AG09309 (cell line): Measurements from ENCODE around the gene SLC52A3.
"Not testable (repeated sequence)": the region's sequence is repeated elsewhere in the genome, so short reads cannot be mapped to it uniquely, and the experiment has no call there.

Experiments used
- DNase-seq: peaks from one replicate; pipeline ENCODE4 v3.0.0-alpha.2; 2010; ENCODE audit warnings: low read depth
- H3K4me3 ChIP-seq: 2 replicates; pipeline ENCODE4 v1.5.1; 2011; ENCODE audit warnings: mild to moderate bottlenecking, low read depth, low read length, moderate library complexity; ENCODE audit not compliant: control insufficient read depth
- TF ChIP-seq, protein P1 (sequence below): IDR thresholded peaks from 2 replicates; pipeline ENCODE4 v1.5.1; 2011; ENCODE audit warnings: mild to moderate bottlenecking, low read depth, low read length, inconsistent platforms; ENCODE audit not compliant: insufficient read depth, control insufficient read depth; ENCODE audit errors: missing control alignments

Gene SLC52A3

DNA sequence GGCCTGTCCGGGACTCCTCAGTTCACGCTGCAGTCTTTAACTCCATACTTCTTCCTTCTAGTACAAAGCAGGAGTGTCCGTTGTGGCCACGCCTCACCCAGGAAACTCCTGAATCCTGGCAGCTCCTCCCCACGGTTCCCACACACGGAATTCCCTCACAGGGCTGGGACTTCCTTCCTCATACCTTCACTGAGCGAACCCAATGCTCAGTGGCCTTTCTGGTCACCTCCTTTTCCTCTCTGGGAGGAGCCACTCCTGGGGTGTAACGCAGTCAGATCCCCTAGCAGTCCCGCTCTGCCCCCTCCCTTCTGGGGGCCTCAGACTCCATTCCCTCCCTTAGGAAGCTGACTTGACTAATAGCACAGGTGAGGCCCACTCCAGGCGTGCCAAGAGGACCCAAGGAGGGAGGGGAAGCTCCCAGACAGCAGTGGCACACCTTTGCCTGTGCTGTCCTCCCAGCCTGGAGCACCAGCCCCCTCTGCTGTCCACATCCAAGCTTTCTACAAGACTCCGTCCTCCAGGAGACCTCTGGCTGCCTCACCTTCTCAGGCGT, at the start of gene SLC52A3:
SLC52A3 (minus strand) TSS at position 75 of the 553 bp plus-strand sequence. CDS start 2,726 bp downstream, outside the sequence.
- no peak within 1 kb of the TSS for H3K4me3 ChIP-seq
- TF ChIP-seq, protein P1, sequence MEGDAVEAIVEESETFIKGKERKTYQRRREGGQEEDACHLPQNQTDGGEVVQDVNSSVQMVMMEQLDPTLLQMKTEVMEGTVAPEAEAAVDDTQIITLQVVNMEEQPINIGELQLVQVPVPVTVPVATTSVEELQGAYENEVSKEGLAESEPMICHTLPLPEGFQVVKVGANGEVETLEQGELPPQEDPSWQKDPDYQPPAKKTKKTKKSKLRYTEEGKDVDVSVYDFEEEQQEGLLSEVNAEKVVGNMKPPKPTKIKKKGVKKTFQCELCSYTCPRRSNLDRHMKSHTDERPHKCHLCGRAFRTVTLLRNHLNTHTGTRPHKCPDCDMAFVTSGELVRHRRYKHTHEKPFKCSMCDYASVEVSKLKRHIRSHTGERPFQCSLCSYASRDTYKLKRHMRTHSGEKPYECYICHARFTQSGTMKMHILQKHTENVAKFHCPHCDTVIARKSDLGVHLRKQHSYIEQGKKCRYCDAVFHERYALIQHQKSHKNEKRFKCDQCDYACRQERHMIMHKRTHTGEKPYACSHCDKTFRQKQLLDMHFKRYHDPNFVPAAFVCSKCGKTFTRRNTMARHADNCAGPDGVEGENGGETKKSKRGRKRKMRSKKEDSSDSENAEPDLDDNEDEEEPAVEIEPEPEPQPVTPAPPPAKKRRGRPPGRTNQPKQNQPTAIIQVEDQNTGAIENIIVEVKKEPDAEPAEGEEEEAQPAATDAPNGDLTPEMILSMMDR = peak; percentile 19
- no peak for DNase-seq

DNA sequence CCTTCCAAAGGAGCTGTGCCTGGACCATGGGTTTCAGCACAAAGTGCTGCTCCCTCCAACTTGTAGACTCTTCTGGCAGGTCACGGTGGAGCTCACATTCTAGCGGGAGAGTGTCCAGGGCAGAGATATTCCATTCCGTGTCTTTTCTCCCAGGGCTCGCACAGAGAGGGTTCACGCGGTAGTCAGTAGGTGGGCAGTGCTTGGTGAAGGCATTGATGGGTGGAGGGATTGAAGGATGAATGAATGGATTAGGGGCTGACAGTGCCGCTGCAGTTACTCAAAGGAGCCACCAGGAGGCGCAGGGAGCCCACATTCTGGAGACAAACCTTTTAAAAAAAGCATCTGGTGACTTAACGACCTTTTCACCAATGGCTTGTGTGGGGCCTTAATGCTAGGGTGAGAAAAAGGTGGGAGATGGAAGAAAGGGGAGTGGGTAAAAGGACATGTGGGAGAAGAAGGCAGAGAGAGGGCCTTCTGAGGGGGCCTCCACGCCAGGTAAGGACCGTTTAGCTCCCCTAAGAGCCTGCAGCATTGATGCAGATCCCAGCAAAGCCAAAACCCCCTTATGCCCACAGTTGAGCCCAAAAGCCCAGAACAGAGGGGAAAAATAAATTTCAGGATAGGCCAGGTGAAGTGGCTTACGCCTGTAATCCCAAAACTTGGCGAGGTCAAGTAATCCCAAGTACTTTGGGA, 47.8 kb upstream of the SLC52A3 start:
- TF ChIP-seq, protein P1 = peak; percentile 96
- H3K4me3 ChIP-seq = no peak overlapping the region
- no peak for DNase-seq

DNA sequence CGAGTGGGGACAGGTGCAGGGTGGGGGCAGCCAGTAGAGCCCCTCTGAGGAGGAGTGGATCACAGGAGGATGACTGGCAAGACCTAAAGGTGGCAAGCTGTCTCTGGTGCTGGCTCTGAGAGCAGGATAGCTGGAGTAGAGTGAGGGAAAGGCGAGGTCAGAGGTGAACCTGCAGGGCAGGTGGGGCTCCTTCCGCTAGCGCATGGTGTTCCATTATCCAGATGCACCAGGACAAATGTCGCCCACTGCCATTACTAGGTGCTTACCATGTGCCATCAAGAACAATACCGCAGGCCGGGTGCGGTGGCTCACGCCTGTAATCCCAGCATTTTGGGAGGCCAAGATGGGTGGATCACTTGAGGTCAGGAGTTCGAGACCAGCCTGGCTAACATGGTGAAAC, 46.9 kb upstream of the SLC52A3 start:
- TF ChIP-seq, protein P1 = no peak
- DNase-seq = no peak
- no peak overlapping the region for H3K4me3 ChIP-seq

DNA sequence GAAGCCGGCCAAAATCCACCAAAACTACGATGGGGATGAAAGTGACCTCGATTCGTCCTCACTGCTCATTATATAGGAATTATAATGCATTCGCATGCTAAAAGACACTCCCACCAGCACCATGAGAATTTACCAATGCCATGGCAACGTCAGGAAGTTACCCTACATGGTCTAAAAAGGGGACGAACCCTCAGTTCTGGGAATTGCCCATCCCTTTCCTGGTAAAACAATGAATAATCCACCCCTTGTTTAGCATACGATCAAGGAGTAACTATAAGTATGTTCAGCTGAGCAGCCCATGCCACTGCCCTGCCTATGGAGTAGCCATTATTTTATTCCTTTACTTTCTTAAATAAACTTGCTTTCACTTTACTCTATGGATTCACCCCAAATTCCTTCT, 45.1 kb upstream of the SLC52A3 start:
- TF ChIP-seq, protein P1 = no peak

DNA sequence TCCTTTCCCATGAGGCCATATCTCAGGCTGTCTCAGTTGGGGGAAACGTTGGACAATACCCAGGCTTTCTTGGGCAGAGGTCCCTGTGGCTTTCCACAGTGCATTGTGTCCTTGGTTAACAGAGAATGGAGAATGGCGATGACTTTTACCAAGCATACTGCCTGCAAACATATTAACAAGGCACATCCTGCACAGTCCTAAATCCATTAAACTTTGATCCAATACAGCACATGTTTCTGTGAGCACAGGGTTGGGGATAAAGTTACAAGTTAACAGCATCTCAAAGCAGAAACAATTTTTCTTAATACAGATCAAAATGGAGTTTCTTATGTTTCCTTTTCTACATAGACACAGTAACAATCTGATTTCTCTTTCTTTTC, 44.1 kb upstream of the SLC52A3 start:
- not testable (repeated sequence) for DNase-seq, H3K4me3 ChIP-seq

More for the DNA sequence above, 45.1 kb upstream of the SLC52A3 start:
- DNase-seq = no peak
- no peak overlapping the region for H3K4me3 ChIP-seq

DNA sequence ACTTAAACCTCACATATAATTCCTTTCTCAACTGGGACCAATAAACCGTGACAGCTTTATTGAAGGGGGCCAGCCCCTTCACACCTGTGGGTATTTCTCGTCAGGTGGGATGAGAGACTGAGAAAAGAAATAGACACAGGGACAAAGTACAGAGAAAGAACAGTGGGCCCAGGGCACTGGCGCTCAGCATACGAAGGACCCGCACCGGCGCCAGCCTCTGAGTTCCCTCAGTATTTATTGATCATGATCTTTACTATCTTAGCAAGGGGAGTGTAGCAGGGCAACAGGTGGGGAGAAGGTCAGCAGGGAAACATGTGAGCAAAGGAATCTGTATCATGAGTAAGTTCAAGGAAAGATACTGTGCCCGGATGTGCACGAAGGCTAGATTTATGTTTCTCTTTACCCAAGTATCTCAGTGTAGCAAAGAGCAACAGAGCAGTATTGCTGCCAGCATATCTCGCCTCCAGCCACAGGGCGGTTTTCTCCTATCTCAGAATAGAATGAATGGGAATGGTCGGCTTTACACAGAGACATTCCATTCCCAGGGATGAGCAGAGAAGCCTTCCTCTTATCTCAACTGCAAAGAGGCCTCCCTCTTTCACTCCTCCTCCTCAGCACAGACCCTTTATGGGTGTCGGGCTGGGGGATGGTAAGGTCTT, 43.6 kb upstream of the SLC52A3 start:
- not testable (repeated sequence) for DNase-seq

DNA sequence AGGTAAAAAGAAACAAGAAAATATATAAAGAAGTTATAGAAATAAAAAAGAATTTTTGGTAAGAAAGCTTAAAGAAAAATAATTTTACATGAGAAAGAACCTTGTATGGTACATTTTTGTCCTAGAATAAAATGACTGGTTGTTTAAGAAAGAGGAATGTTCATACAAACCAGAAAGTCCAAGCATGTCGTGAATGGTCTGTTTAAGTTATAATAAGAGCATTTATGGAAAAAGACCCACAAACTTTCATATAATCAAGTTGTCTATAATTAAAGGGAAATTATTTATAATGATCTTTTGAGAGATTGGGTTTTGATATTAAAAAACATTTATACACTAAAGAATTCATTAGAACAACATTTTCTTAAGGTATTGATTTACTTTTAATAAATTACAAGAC, 37.4 kb upstream of the SLC52A3 start:
- no peak for DNase-seq
- H3K4me3 ChIP-seq = no peak overlapping the region
- TF ChIP-seq, protein P1 = no peak

More for the DNA sequence above, 43.6 kb upstream of the SLC52A3 start:
- not testable (repeated sequence) for H3K4me3 ChIP-seq

DNA sequence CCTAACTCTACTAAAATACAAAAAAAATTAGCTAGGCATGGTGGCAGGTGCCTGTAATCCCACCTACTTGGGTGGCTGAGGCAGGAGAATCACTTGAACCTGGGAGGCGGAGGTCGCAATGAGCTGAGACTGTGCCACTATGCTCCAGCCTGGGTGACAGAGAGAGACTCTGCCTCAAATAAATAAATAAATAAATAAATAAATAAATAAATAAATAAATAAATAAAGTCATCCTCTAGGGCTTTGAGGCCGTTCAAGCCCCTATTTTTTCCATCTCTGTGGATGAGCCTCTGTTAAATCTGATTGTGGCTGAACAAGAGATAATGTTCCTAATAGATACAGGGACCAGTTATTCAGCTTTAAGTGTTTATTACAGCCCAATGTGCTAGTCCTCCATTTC, 33.4 kb upstream of the SLC52A3 start:
- no peak overlapping the region for H3K4me3 ChIP-seq
- DNase-seq = no peak
- TF ChIP-seq, protein P1 = no peak

DNA sequence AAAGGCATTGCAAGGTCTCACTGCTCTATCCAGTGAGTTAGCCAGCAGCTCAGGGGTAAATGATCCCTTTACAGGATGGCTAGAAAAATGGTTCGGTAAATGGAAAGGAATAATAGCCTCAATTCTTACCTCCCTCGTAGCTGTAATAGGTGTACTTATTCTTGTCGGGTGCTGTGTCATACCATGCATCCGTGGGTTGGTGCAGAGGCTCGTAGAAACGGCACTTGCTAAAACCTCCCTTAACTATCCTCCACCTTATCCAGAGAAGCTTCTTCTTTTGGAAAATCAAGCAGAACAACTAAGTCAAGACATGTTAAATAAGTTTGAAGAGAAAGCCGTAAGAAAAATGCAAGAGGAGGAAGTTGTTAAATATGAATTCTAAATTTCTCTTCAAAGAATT, 31.7 kb upstream of the SLC52A3 start:
- not testable (repeated sequence) for DNase-seq, H3K4me3 ChIP-seq

DNA sequence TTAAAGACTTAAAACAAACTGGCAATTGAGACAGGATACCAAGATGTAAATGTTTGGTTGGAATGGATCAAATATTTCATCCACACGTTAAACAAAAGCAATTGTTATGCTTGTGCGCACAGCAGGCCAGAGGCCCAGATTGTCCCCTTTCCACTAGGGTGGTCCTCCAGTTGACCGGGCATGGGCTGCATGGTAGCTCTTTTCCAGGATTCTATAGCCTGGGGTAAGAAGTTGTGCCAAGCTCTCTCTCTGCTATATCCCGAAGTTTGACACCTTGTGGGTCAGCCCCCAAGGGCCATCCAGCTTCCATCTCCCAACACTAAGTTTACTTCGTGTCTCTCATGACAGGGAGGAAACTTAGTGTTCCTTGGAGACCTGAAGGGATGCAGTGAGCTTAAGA, 30.4 kb upstream of the SLC52A3 start:
- DNase-seq, H3K4me3 ChIP-seq: not testable (repeated sequence)
